Hepatocyte (in vitro differentiated cells): Measurements from ENCODE around the gene MPC1.

Experiments used
- CTCF ChIP-seq: fragments of 200-600 bp; sonication (generic); IDR thresholded peaks from 2 replicates; pipeline ENCODE4 v1.5.1; 2016; ENCODE audit warnings: antibody characterized with exemption, mild to moderate bottlenecking; ENCODE audit not compliant: poor library complexity
- EZH2phosphoT487 ChIP-seq: fragments of 200-600 bp; sonication (generic); IDR thresholded peaks from one replicate; pipeline ENCODE4 v1.6.1; 2018; ENCODE audit warnings: antibody characterized with exemption, mild to moderate bottlenecking, low read depth, moderate library complexity; ENCODE audit not compliant: unreplicated experiment, severe bottlenecking

DNA sequence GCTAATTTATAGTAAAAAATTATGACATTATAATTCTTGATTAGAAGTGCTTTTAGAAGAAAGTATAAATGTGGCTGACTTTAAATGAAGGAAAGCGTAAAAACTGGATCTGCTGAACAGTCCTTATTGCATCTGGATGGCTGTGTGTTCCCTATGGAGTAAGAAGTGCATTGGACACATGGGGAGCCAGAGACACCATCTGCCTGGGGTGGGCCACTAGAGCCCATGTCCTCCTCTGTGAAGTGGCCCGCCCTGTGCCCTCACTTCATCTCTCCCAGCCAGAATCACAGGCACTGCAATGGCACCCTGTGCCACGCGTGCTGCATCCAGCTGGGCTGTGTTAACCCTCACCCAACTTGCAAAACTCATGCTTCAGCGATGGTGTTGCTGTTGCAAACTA is 27.2 kb downstream of the MPC1 start:
- TF ChIP-seq CTCF (no peak), EZH2phosphoT487 (no peak)
